Measurements from ENCODE around the gene PCGF5.
"Not testable (repeated sequence)": the region's sequence is repeated elsewhere in the genome, so short reads cannot be mapped to it uniquely, and the experiment has no call there.

PCGF5 gene

DNA sequence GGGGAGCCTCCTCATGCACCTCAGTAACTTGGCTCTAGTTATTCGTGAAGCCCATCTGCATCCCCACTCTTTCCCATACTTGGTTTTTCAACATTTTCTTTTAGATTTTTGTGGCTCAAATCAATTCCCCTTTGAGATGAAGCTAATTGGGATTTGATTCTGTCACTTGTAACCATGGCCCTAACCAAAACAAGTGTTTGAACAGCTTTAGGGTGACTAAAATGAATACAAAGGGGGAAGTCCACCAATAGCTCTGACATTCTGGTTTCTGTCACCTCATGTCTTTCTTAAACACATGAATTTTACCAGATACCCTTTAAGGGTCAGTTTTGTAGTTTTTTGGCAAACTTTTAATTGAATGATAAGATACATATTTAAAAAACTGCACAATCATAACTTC is 87.0 kb downstream of the PCGF5 start:
- Mint-ChIP-seq H3K4me3 (no peak overlapping the region), H3K4me1 (ENCODE audit: low read depth) (no peaks in the 10 kb centered on the region), H3K9me3 (no peaks in the 10 kb centered on the region), H3K27me3 (peaks cover 3% of the 10 kb centered on the region), H3K36me3 (ENCODE audit: low read depth) (no peaks in the 10 kb centered on the region), H3K27ac (no peak overlapping the region)
- intact Hi-C loops (cut with micrococcal nuclease) = no loop called here

- H3K4me3 Mint-ChIP-seq = no peak overlapping the region
- H3K27ac Mint-ChIP-seq = no peak overlapping the region
- no peaks in the 10 kb centered on the region for H3K36me3 Mint-ChIP-seq (ENCODE audit: low read depth)
- no peaks in the 10 kb centered on the region for H3K9me3 Mint-ChIP-seq
- intact Hi-C loops (cut with micrococcal nuclease) = no loop called here
- H3K4me1 Mint-ChIP-seq (ENCODE audit: low read depth) = no peaks in the 10 kb centered on the region
- peaks cover 3% of the 10 kb centered on the region for H3K27me3 Mint-ChIP-seq
These were observed 89.2 kb downstream of the PCGF5 start for GRCh38 chr10:91309711-91310110.

DNA sequence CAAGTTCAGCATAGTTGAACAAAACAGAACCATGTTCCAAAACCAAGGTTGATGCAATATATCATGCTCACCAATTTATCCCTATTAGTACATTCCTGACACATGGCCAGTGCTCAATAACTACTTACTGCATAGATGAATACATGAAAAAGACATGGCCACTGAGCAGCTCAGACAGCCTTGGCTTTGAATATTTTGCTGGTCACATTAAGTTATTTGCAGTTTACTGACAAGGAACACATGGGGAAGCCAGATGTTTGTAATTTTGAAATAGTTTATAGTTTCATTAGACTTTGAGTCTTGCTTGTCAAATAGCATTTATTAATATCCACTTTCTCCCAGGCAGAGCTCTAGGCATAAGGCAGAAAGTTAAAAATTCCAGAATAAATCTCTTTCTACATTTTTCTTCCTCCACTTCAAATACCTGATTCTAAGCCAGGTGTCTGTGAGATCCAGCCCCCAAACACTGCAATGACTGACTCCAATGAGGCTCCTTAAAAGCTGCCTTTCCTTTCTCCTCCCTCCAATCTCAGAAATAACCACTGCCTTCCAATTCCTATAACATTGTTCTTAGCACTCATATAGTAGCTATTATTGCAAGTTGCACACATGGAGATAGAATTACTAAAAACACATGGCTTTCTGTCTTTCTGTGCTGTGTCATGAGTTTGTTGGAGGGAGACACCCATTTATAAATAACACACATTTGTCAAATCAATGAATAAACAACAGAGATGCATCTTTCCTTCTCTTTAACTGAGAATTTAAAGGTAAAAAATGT is 91.3 kb downstream of the PCGF5 start:
- no peak overlapping the region for H3K4me3 Mint-ChIP-seq
- H3K27me3 Mint-ChIP-seq = peaks cover 5% of the 10 kb centered on the region

GRCh38 chr10:91312382-91312733 is 91.9 kb downstream of the PCGF5 start:
- intact Hi-C loops (cut with micrococcal nuclease) = no loop called here
- Mint-ChIP-seq H3K4me3 (no peak overlapping the region), H3K27ac (no peak overlapping the region), H3K36me3 (ENCODE audit: low read depth) (no peaks in the 10 kb centered on the region), H3K9me3 (no peaks in the 10 kb centered on the region), H3K27me3 (peaks cover 5% of the 10 kb centered on the region), H3K4me1 (ENCODE audit: low read depth) (no peaks in the 10 kb centered on the region)

More for the DNA sequence above, 91.3 kb downstream of the PCGF5 start:
- Mint-ChIP-seq H3K4me1 (ENCODE audit: low read depth) (no peaks in the 10 kb centered on the region), H3K36me3 (ENCODE audit: low read depth) (no peaks in the 10 kb centered on the region), H3K27ac (no peak overlapping the region), H3K9me3 (no peaks in the 10 kb centered on the region)
- intact Hi-C loops (cut with micrococcal nuclease) = no loop called here

- H3K27me3 Mint-ChIP-seq = peaks cover 4% of the 10 kb centered on the region
- intact Hi-C loops (cut with micrococcal nuclease) = no loop called here
- no peak overlapping the region for H3K4me3 Mint-ChIP-seq
- no peaks in the 10 kb centered on the region for H3K4me1 Mint-ChIP-seq (ENCODE audit: low read depth)
- H3K36me3 Mint-ChIP-seq (ENCODE audit: low read depth) = no peaks in the 10 kb centered on the region
- no peaks in the 10 kb centered on the region for H3K9me3 Mint-ChIP-seq
- no peak overlapping the region for H3K27ac Mint-ChIP-seq
These were observed 93.5 kb downstream of the PCGF5 start for GRCh38 chr10:91313796-91314485.

GRCh38 chr10:91316486-91316885 is 96.0 kb downstream of the PCGF5 start:
- Mint-ChIP-seq H3K27me3 (peaks cover 2% of the 10 kb centered on the region), H3K9me3 (no peaks in the 10 kb centered on the region), H3K4me3 (no peak overlapping the region), H3K27ac (no peak overlapping the region), H3K36me3 (ENCODE audit: low read depth) (no peaks in the 10 kb centered on the region), H3K4me1 (ENCODE audit: low read depth) (no peaks in the 10 kb centered on the region)
- intact Hi-C loops (cut with micrococcal nuclease) = no loop called here

DNA sequence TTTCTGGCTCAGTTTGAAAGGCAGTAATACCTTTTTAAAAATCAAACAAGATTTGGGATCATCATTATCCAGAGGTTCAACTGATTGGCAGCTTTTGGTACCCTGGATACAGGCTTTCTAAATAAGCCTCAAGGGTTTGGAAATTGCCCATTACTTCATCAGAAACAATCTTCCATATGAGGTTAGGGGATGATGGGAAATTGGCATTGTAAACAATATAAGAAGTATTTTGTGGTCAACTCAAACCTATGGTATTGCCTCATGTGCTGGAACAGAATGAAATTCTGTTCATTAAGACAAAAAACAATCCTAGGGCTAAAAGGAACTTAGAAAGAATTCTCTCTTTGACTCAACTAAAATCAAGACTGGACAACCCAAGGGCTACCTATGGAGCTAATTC is 97.1 kb downstream of the PCGF5 start:
- Mint-ChIP-seq H3K27ac (no peak overlapping the region), H3K4me1 (ENCODE audit: low read depth) (no peaks in the 10 kb centered on the region), H3K4me3 (no peak overlapping the region), H3K9me3 (no peaks in the 10 kb centered on the region), H3K27me3 (peaks cover 2% of the 10 kb centered on the region), H3K36me3 (ENCODE audit: low read depth) (no peaks in the 10 kb centered on the region)
- intact Hi-C loops (cut with micrococcal nuclease) = no loop called here

- no peaks in the 10 kb centered on the region for H3K4me1 Mint-ChIP-seq (ENCODE audit: low read depth)
- H3K9me3 Mint-ChIP-seq = peaks cover 11% of the 10 kb centered on the region
- H3K27ac Mint-ChIP-seq = no peak overlapping the region
- intact Hi-C loops (cut with micrococcal nuclease) = no loop called here
- H3K36me3 Mint-ChIP-seq (ENCODE audit: low read depth) = no peaks in the 10 kb centered on the region
- H3K4me3 Mint-ChIP-seq = no peak overlapping the region
- peaks cover 2% of the 10 kb centered on the region for H3K27me3 Mint-ChIP-seq
These were observed 98.9 kb downstream of the PCGF5 start for GRCh38 chr10:91319336-91319735.

- peaks cover 18% of the 10 kb centered on the region for H3K9me3 Mint-ChIP-seq
- H3K27ac Mint-ChIP-seq; intact Hi-C loops (cut with micrococcal nuclease); H3K4me1 Mint-ChIP-seq (ENCODE audit: low read depth); H3K36me3 Mint-ChIP-seq (ENCODE audit: low read depth); H3K27me3 Mint-ChIP-seq; H3K4me3 Mint-ChIP-seq: not testable (repeated sequence)
These were observed 102.9 kb downstream of the PCGF5 start for GRCh38 chr10:91323293-91323905.

- H3K27me3 Mint-ChIP-seq = no peaks in the 10 kb centered on the region
- no peak overlapping the region for H3K27ac Mint-ChIP-seq
- H3K36me3 Mint-ChIP-seq (ENCODE audit: low read depth) = no peaks in the 10 kb centered on the region
- no peak overlapping the region for H3K4me3 Mint-ChIP-seq
- no peaks in the 10 kb centered on the region for H3K4me1 Mint-ChIP-seq (ENCODE audit: low read depth)
- intact Hi-C loops (cut with micrococcal nuclease) = no loop called here
- H3K9me3 Mint-ChIP-seq = peaks cover 24% of the 10 kb centered on the region
These were observed 108.0 kb downstream of the PCGF5 start for GRCh38 chr10:91328320-91328984.
